Activated T-cell treated with anti-CD3 and anti-CD28 coated beads, Interleukin-2, amount 50 U/mL, for 72 hours (primary cell): Measurements from ENCODE around the gene SCGB1C2. TPM values are rescaled to one million over a fixed set of nuclear protein-coding genes. Genes with fewer than 3 reads are reported as not detected.

Source experiments
- ATAC-seq, 2 donors: fragments of 150-1000 bp; cut with Tn5 transposase; replicated peaks in 1 of 2; 2 replicates each; pipeline ENCODE4 v1.10.0; 2021; ENCODE audit warnings: moderate library complexity in 2 of 2, mild to moderate bottlenecking in 1 of 2
- DNase-seq, 2 donors: peaks; one replicate each; pipeline ENCODE4 v3.0.0; 2021 to 2022; ENCODE audit warnings: mixed read lengths in 1 of 2
- H3K27ac Mint-ChIP-seq: one replicate; pipeline ENCODE4 v1.8.0; 2022; ENCODE audit warnings: mild to moderate bottlenecking, moderate library complexity, mixed read lengths
- H3K27me3 Mint-ChIP-seq: one replicate; pipeline ENCODE4 v1.8.0; 2022; ENCODE audit warnings: low read depth, mixed read lengths
- H3K36me3 Mint-ChIP-seq, 2 donors: one replicate each; pipeline ENCODE4 v1.8.0; 2022; ENCODE audit warnings: mixed read lengths in 2 of 2, mild to moderate bottlenecking in 1 of 2; ENCODE audit not compliant: insufficient read depth in 2 of 2
- H3K4me1 Mint-ChIP-seq: one replicate; pipeline ENCODE4 v1.8.0; 2022; ENCODE audit warnings: low read depth, mixed read lengths
- H3K4me3 Mint-ChIP-seq, 2 donors: one replicate each; pipeline ENCODE4 v1.8.0; 2022; ENCODE audit warnings: mild to moderate bottlenecking in 2 of 2, mixed read lengths in 2 of 2, moderate library complexity in 2 of 2
- H3K9me3 Mint-ChIP-seq, 2 donors: one replicate each; pipeline ENCODE4 v1.8.0; 2022; ENCODE audit warnings: mixed read lengths in 2 of 2
- total RNA-seq, 2 donors: library from RNA; stranded (reverse); gene quantifications; one replicate each; pipeline ENCODE4 v1.2.3, GENCODE V29; 2022

SCGB1C2 gene
- total RNA-seq, 2 donors from 2014 or later, result not detected

- ATAC-seq, result no peak
- H3K27ac Mint-ChIP-seq, result no peak overlapping the region
- no peaks in the 10 kb centered on the region for H3K27me3 Mint-ChIP-seq
- no peaks in the 10 kb centered on the region for H3K4me1 Mint-ChIP-seq
- no peak for DNase-seq
- no peaks in the 10 kb centered on the region for H3K9me3 Mint-ChIP-seq
- no peak overlapping the region for H3K4me3 Mint-ChIP-seq
- no peaks in the 10 kb centered on the region for H3K36me3 Mint-ChIP-seq
Observed at GRCh38 chr17:153851-154250, 16.5 kb downstream of the SCGB1C2 start.

DNA sequence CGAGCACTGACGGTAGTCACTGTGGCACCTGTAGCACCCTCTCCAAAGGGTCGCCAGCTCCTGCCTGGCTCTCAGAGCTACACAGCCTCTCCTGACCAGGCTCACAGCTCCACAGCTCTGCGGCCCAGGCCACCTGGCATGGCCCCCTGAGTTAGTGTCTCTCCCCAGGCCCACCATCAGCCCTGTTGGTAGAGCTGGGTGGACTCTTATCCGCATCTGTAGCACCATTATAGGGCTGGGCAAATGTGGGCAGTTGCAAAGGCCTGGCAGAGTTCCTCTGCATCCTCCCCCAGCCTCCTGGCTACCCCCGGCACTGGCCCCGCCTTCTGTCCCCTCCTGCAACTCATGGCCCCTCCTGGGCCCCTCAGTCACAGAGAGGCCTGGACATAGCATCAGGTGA lies 18.2 kb downstream of the SCGB1C2 start:
- no peaks in the 10 kb centered on the region for H3K36me3 Mint-ChIP-seq
- DNase-seq, result no peak
- H3K4me3 Mint-ChIP-seq, result no peak overlapping the region
- H3K27me3 Mint-ChIP-seq, result no peaks in the 10 kb centered on the region
- no peak for ATAC-seq
- no peaks in the 10 kb centered on the region for H3K4me1 Mint-ChIP-seq
- no peaks in the 10 kb centered on the region for H3K9me3 Mint-ChIP-seq
- H3K27ac Mint-ChIP-seq, result peak overlapping the region; percentile 38

DNA sequence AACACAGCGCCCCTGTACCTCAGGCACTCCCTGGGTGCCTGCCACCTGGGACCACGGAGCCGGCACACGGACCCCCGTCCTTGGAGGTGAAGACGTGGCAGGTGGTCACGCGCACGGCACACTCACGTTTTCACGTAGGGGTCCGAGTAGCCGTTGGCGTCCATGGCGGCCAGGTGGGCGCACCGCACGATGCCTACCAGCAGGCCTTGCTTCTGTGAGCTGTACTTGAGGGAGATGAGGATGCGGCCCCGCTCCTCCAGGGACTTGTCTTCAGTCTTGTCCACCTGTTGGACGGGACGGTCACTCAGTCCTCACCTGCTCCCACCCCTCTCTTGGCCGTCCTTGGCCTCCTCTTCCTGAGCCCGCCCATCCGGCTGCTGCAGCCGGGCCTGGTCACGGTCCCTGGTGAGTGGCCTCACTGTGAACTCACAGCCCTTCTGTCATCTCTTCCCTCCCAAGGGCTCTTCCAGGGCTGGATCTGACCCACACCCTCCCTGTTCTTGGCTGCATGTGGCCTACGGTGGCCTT lies 18.8 kb downstream of the SCGB1C2 start:
- ATAC-seq (no peak), DNase-seq (no peak)
- Mint-ChIP-seq H3K27me3 (no peaks in the 10 kb centered on the region), H3K9me3 (no peaks in the 10 kb centered on the region), H3K36me3 (no peaks in the 10 kb centered on the region), H3K4me1 (no peaks in the 10 kb centered on the region), H3K4me3 (no peak overlapping the region), H3K27ac (no peak overlapping the region)

- DNase-seq (no peak), ATAC-seq (no peak)
- Mint-ChIP-seq H3K4me1 (no peaks in the 10 kb centered on the region), H3K27ac (no peak overlapping the region), H3K27me3 (no peaks in the 10 kb centered on the region), H3K4me3 (no peak overlapping the region), H3K36me3 (no peaks in the 10 kb centered on the region), H3K9me3 (no peaks in the 10 kb centered on the region)
Observed at GRCh38 chr17:156946-157345, 19.6 kb downstream of the SCGB1C2 start.

GRCh38 chr17:157901-158300 lies 20.5 kb downstream of the SCGB1C2 start:
- no peak for DNase-seq
- Mint-ChIP-seq H3K9me3 (no peaks in the 10 kb centered on the region), H3K27ac (no peak overlapping the region), H3K36me3 (no peaks in the 10 kb centered on the region), H3K4me1 (no peaks in the 10 kb centered on the region), H3K27me3 (no peaks in the 10 kb centered on the region), H3K4me3 (no peak overlapping the region)
- ATAC-seq, result no peak

GRCh38 chr17:158379-158778 lies 21.0 kb downstream of the SCGB1C2 start:
- Mint-ChIP-seq H3K9me3 (no peaks in the 10 kb centered on the region), H3K27ac (no peak overlapping the region), H3K4me1 (no peaks in the 10 kb centered on the region), H3K4me3 (no peak overlapping the region), H3K27me3 (no peaks in the 10 kb centered on the region), H3K36me3 (no peaks in the 10 kb centered on the region)
- ATAC-seq, result no peak
- DNase-seq, result no peak

- Mint-ChIP-seq H3K27ac (no peak overlapping the region), H3K4me3 (no peak overlapping the region), H3K4me1 (no peaks in the 10 kb centered on the region), H3K9me3 (no peaks in the 10 kb centered on the region), H3K27me3 (no peaks in the 10 kb centered on the region), H3K36me3 (no peaks in the 10 kb centered on the region)
- ATAC-seq (no peak), DNase-seq (no peak)
Observed at GRCh38 chr17:159609-160008, 22.2 kb downstream of the SCGB1C2 start.

DNA sequence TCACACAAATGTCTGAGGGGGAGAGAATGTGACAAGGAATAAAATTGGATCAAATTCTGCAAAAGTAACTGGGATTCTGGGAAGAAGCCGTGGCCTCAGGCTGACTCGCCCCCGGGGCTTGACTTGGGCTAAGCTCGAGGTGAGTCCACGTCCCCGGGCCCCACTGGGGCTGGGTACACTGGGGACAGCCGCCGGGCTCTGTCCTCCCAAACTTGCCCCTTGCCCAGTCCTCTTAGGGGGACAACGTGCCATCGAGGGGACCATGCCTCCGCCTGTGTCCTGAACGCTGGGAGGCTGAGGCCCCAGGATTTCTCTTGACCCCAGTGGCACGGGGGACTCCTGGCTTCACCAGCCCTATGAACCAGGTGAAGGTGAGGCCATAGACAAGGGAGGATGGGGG lies 23.0 kb downstream of the SCGB1C2 start:
- H3K4me1 Mint-ChIP-seq, result no peaks in the 10 kb centered on the region
- no peaks in the 10 kb centered on the region for H3K27me3 Mint-ChIP-seq
- no peaks in the 10 kb centered on the region for H3K36me3 Mint-ChIP-seq
- no peak overlapping the region for H3K27ac Mint-ChIP-seq
- no peak for ATAC-seq
- no peaks in the 10 kb centered on the region for H3K9me3 Mint-ChIP-seq
- DNase-seq, result no peak
- H3K4me3 Mint-ChIP-seq, result no peak overlapping the region

GRCh38 chr17:161481-161880 lies 24.1 kb downstream of the SCGB1C2 start:
- no peak for ATAC-seq
- no peak overlapping the region for H3K27ac Mint-ChIP-seq
- H3K36me3 Mint-ChIP-seq, result no peaks in the 10 kb centered on the region

DNA sequence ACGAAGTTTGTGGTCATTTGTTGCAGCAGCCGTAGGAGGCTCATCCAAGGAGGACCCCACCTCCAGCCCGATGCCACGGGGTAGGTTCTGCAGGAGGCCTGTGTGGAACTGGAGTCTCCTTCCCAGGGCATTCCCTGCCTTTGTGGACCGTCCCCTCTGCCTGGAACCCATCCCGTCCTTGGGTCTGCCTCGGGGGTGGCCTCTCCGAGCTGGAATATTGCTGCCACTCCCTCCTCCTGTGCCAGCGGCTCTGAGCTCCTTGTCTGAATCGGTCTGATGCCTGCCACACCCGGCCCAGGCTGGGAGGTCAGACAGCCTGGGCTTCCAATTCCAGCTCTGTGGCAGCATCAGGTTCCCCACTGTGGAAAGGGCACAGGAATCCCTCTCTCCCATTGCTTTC lies 25.3 kb downstream of the SCGB1C2 start:
- ATAC-seq (no peak), DNase-seq (no peak)
- no peaks in the 10 kb centered on the region for H3K36me3 Mint-ChIP-seq
- H3K27ac Mint-ChIP-seq, result no peak overlapping the region
- H3K9me3 Mint-ChIP-seq, result no peaks in the 10 kb centered on the region
- H3K4me3 Mint-ChIP-seq, result no peak overlapping the region
- no peaks in the 10 kb centered on the region for H3K4me1 Mint-ChIP-seq
- no peaks in the 10 kb centered on the region for H3K27me3 Mint-ChIP-seq

More at GRCh38 chr17:161481-161880, 24.1 kb downstream of the SCGB1C2 start:
- Mint-ChIP-seq H3K4me3 (no peak overlapping the region), H3K27me3 (no peaks in the 10 kb centered on the region), H3K4me1 (no peaks in the 10 kb centered on the region), H3K9me3 (no peaks in the 10 kb centered on the region)
- DNase-seq, result no peak

DNA sequence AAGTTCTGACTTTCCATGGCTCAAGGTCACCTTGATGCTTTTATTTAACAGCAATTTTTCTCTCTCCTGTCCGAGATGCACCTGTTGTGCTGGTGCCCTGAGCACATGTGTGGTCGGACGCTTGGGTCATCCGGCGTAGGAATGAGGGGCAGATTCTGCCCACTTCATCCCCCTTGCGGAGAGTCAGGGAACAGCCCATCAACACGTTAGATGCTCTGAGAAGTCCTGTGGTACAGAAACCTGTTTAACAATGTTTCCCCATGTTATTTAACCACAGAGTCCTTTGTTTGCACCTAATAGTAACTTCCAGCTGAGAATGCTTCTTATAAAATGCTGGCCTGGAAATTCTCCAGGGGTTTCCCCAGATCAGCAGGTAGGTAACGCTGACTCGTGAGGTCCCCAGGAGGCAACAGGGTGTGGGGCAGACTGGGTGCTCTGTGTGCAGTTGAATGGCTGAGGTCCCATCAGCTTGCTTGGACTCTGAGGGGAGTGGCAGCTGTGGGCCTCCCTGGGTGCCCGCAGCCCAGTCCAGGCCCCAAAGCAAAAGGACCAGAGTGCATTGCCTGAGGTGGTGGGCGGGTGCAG lies 26.2 kb downstream of the SCGB1C2 start:
- Mint-ChIP-seq H3K27ac (no peak overlapping the region), H3K4me3 (no peak overlapping the region), H3K9me3 (no peaks in the 10 kb centered on the region), H3K36me3 (no peaks in the 10 kb centered on the region), H3K27me3 (no peaks in the 10 kb centered on the region), H3K4me1 (peaks cover under 1% of the 10 kb centered on the region)
- no peak for ATAC-seq
- no peak for DNase-seq

DNA sequence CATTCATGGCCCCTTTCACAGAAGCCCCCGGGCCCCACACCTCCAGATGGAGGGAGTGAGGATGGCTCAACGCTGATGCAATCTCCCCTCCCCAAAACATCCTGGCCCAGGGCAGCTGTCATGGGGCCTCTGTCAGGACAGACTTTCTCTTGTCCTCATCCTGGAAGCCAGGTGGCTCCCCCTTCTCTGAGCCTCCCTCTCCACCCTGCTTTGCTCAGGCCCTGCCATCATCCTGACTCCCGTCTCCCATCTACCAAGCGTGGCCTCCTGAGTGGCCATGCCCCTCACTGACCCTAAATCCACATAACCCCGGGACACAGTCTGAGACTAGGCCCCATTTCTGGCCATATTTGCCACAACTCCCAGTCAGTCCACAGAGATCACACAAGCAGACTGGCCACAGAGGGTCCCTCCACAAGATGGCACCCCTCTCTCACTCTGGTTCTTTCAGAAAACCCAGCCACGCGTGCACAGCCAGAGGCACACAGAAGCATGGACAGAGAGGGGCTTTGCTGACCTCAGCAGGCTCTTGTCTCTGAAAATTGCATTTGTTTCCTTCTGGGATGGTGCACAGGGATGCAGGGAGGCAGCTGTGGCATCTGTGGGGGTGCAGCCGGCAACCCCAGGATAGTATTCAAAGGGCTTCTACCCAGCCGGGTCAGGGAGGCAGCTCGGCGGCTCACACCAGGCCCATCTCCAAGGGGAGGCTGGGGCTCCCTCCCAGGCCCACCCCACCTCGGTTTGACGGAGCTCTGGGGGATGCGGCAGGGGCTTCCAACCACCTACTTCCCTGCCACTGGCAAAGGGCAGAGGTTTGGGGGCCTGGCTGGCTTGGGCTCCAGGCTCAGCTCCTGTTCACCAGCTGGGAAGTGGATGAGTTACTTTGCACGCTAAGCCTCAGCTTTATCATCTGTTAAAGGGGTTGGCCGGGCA lies 27.2 kb downstream of the SCGB1C2 start:
- Mint-ChIP-seq H3K9me3 (no peaks in the 10 kb centered on the region), H3K27ac (no peak overlapping the region), H3K36me3 (no peaks in the 10 kb centered on the region)

GRCh38 chr17:165939-166338 lies 28.6 kb downstream of the SCGB1C2 start:
- H3K27me3 Mint-ChIP-seq, result no peaks in the 10 kb centered on the region
- ATAC-seq, result no peak
- H3K27ac Mint-ChIP-seq, result no peak overlapping the region
- no peaks in the 10 kb centered on the region for H3K36me3 Mint-ChIP-seq
- H3K4me1 Mint-ChIP-seq, result peaks cover 5% of the 10 kb centered on the region
- no peaks in the 10 kb centered on the region for H3K9me3 Mint-ChIP-seq
- no peak for DNase-seq
- H3K4me3 Mint-ChIP-seq, result no peak overlapping the region

More for the DNA sequence above, 27.2 kb downstream of the SCGB1C2 start:
- DNase-seq (peak; percentile 22 to 25), ATAC-seq (peak; percentile 47)
- Mint-ChIP-seq H3K27me3 (no peaks in the 10 kb centered on the region), H3K4me1 (peaks cover 5% of the 10 kb centered on the region), H3K4me3 (no peak overlapping the region)
